GM10847 (cell line): ENCODE data around the gene GSK3B.

Experiments
- POLR2A ChIP-seq: IDR thresholded peaks from 2 replicates; pipeline ENCODE4 v1.6.1; 2011; ENCODE audit not compliant: insufficient read length; ENCODE audit errors: extremely low read depth

Gene GSK3B

GRCh38 chr3:120111898-120112297, 17.7 kb upstream of the GSK3B start:
- TF ChIP-seq POLR2A, result no peak

DNA sequence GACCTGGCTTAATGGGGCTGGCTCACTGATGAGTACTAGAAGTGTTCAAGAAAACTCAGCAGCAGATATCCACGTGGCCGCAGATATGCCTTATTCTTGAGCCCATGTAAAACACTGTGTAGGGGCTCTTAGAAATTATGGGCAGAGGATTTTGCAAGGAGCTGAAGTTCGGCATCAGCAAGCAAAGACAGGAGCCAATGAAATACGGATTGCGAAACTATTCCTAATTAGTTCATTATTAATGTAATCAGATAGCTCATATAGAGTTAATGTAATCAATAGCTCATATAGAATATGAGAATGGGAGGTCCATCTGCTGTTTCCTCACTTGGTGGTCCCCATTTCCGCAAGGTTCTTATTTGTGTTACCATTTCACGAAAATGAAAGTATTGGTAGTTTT, 9.0 kb upstream of the GSK3B start:
- no peak for TF ChIP-seq POLR2A

GRCh38 chr3:120102674-120103073, 8.4 kb upstream of the GSK3B start:
- no peak for TF ChIP-seq POLR2A

DNA sequence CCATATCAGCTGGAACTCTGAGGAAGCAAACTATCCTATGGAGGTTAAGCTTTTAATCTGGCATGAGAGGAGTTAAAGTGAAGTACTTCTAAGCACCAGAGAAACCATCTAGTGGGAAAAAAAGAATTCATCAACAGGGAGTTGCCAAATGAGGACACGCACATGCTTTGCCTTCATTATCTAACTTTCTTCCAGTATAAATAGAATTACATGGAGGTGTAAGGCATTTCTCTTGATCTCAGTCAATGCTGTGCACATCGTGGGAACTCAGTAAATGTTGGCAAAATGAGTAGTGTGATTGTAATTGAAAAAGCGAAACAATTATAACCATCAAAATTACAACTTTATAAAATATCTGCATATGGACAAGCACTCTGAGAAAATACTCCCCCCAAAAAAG, 8.0 kb upstream of the GSK3B start:
- no peak for TF ChIP-seq POLR2A

DNA sequence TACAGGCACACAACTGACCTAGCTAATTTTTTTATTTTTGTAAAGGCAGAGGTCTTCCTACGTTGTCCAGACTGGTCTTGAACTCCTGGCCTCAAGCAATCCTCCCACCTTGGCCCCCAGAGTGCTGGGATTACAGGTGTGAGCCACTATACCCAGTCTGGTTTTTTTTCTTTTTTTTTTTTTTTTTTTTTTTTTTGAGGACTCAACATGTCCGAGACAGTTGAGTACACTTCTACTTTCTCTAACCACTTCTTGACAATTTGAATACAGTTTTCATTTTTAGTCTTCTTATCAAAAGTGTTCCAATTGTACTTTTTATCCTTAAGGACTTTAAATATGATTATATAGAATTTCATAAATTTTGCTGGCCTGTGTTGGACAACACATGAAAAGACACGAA, 7.4 kb upstream of the GSK3B start:
- no peak for TF ChIP-seq POLR2A

DNA sequence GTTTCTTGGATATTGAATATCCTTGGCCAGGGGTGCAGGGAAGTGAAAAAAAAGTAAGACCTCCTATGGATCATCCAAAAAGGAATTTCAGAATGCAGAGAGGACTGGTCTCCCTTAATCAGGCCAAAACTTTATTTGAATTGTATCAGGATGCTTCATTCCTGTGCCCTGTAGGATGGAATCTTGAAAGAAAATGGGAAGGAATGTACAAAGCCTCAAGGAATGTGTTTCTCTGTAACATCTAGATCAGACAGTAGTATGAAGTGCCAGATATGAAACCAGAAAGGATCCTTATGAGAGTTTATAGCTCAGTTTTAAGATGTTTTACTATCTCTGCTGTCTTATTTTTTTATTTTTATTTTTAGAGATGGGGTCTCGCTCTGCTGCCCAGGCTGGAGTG, 6.5 kb upstream of the GSK3B start:
- TF ChIP-seq POLR2A, result no peak

DNA sequence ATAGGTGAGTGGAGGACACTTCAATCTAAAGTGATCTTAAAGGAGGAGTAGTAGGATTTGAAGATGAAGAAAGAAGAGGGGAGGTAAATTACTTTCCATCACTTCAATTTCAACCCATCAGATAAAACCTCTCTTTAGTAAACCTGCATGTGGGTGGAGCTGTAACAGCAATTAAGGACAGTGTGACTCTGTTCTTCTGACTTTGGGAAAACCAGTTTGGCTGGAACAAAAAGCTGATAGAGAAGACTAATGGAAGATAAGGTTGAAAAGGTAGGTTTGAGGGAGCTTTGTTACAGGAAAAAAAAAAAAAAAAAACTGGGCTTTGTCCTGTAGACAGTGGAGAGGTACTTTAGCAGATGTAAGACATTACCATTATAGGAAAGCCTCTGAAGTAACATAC, 4.5 kb upstream of the GSK3B start:
- TF ChIP-seq POLR2A, result no peak

DNA sequence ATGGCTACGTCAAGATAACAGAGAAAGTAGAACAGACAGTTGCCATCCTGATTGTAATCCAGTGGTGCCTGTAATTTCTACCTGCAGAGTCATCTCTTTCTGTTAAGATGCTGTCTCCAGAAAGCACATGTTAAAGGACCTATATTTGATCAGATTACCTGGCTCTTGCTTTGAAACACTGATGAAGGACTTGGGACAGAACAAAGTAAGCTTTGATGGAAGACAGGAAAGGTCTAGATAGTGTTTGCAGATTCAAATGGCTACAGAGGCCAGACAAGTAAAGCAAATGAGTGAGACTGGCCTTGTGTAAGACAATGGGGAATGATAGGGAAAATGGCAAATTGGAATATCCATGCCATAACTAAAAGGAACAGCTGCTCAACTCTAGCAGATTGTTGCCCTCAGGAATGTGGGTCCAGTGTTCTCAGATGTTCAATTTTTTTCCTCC, 1.8 kb upstream of the GSK3B start:
- no peak for TF ChIP-seq POLR2A

DNA sequence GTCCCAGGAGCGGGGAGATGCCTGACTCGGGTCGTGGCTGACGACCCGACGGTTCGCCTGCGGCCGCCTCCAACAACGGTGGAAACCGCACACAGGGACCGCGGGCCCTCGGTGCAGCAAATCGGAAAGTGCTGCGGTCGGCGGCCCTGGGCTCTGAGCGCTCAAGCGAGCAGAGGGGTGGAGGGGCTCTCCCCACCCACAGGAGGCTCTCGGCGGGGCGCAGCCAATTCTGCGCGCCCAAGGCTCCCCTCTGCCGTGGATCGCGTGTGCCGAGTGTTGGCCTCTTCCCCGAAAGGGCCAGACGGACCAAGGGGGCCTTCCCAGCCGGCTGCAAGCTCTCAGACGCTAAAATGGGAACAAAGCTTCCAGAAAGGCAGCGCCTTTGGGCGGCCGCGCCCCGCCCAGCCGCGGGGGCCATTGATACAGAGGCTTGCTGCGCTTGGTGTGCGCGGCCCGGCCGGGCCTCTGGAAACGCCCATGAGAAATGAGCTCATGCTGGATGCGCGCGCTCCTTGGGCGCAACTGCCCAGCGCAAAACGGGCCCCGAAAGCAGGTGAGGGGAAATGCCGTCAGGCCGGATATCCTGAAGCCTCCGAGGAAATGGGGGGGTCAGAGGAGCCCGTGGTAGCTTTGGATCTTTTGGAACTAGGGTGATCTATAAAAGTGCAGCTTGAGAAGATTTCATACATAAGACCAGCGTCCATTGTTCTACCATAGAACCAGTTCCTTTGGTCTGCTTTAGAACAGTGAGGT, 1.2 kb upstream of the GSK3B start:
- peak; percentile 79 for TF ChIP-seq POLR2A

- TF ChIP-seq POLR2A, result no peak
Measured at GRCh38 chr3:120094776-120095225, 554 bp upstream of the GSK3B start.

DNA sequence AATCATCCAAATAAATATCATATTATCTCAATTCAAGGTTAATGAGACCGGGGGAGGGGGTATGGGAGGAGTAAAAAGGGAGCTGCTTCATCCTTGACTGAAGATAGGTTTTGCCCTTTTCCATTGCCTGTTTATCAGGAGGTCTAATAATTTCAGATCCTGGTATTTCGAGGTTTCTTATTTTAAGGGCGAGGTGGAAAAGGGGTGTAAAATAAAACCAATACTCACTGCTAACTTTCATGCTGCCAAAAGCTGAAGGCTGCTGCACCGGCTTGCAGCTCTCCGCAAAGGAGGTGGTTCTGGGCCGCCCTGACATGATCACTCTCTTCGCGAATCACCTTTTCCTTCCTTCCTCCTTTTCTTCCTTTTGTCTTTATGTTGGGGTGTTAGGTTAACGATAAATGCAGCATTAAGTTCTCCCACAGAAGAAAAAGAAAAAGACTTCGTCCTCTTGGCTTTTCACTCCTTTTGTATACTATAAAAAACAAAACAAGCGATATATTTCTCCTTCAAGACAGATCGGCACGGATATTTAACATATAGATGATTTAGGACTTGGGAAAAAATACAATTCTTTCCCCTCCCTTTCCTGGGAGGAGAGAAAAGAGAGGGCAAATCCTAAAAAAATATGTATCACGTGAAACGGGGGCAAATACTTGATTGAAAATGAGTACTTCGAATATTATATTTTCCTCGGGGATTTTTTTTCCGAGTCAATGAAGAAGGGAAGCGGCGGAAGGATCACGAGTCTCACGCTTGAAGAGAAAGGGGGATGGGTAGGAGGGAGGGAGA, 932 bp downstream of the GSK3B start:
- no peak for TF ChIP-seq POLR2A

GRCh38 chr3:120092474-120092873, 1.8 kb downstream of the GSK3B start:
- TF ChIP-seq POLR2A, result no peak

DNA sequence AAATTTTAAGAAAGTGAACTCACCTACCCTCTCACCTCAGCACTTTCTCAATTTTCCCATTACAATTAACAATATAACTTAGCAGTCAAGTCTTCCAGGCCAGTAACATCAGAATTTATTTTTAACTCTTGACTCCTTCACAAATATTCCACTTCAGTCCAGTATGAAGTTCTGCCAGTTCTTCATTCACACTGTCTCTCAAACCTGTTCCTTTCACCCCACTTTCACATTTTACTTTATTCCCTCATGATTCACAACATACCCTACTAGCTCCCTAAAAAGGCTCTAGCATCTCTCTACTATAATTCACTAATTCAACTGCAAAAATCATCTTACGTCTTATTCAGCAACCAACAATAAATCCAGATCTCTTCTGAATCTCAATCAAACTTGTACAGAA, 3.8 kb downstream of the GSK3B start:
- no peak for TF ChIP-seq POLR2A

GRCh38 chr3:120089089-120089488, 5.2 kb downstream of the GSK3B start:
- TF ChIP-seq POLR2A, result no peak

GRCh38 chr3:120088622-120089021, 5.6 kb downstream of the GSK3B start:
- no peak for TF ChIP-seq POLR2A

- TF ChIP-seq POLR2A, result no peak
Measured at GRCh38 chr3:120081719-120082118, 12.5 kb downstream of the GSK3B start.
